Stimulated activated CD4-positive, alpha-beta T cell treated with anti-CD3 and anti-CD28 coated beads, Interleukin-2, amount 100 ng/mL, for 4 hours (primary cell): ENCODE measurements around the gene ST3GAL5.

Source experiments
- DNase-seq: peaks from one replicate; pipeline ENCODE4 v3.0.0-alpha.2; 2020; ENCODE audit warnings: low read depth

Gene ST3GAL5

GRCh38 chr2:85790032-85790431, 98.8 kb downstream of the ST3GAL5 start:
- no peak for DNase-seq

GRCh38 chr2:85789271-85789670, 99.5 kb downstream of the ST3GAL5 start:
- no peak for DNase-seq

GRCh38 chr2:85788603-85789002, 100.2 kb downstream of the ST3GAL5 start:
- no peak for DNase-seq

- no peak for DNase-seq
These were observed 100.8 kb downstream of the ST3GAL5 start for GRCh38 chr2:85787981-85788340.

- no peak for DNase-seq
These were observed 101.4 kb downstream of the ST3GAL5 start for GRCh38 chr2:85787282-85787980.
